Astrocyte of the spinal cord (primary cell): Measurements from ENCODE around the gene ABCA1.
A peak's percentile ranks its signal among the peaks of the same experiment; 100 is the strongest.

Source experiments
- DNase-seq: peaks from one replicate; pipeline ENCODE4 v3.0.0; 2011; ENCODE audit warnings: low read depth, low spot score
- H3K4me3 ChIP-seq: 2 replicates; pipeline ENCODE4 v1.5.1; 2011; ENCODE audit warnings: low read depth, mild to moderate bottlenecking, low read length, moderate library complexity
- CTCF ChIP-seq: IDR thresholded peaks from 2 replicates; pipeline ENCODE4 v1.5.1; 2012; ENCODE audit warnings: low read depth, mild to moderate bottlenecking, low read length, inconsistent platforms
- in situ Hi-C: cut with HindIII; loops from 2 replicates; pipeline ENCODE4 v1.10.0; 2017; ENCODE audit warnings: low sequenced_read_pairs

Gene ABCA1

DNA sequence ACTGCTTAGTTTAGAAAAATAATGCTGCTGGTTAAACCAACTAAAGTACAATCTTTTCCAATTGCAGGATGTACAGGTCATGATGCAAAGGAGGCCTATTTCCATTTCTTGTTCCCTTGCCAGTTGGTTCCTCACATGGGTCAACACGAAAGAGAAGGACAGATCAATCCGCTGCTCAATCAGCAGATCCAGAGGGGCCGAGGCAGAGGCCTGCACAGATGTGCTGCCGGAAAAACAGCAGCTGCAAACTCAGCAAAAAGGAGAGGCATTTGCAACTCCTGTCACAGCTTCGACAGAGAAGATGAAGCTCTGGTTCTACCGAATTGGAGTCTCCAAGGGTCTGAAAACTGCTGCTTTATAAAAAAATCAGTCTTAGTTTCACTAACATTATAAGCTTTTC lies 94.3 kb downstream of the ABCA1 start:
- no peak for DNase-seq
- H3K4me3 ChIP-seq = no peak overlapping the region
- no peak for TF ChIP-seq CTCF
- in situ Hi-C loops = no loop called here

DNA sequence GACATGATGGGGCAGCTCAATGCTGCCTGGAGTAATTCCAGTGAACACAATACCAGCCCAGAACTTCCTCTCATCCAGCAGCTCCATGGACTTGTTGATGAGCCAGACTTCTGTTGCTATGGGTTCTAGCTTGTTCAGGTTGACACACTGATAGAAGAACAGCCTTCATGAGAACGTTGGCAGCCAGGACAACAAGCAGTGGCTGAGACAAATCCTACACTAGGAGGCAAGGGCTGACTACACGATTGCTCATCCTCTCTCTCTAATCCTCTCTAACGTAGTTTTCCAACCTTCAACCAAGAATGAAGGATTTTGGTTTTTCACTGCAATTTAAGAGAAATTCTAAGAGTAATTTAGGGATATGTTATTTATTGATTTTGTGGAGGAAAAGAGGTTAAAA lies 96.3 kb downstream of the ABCA1 start:
- H3K4me3 ChIP-seq = no peak overlapping the region
- TF ChIP-seq CTCF = no peak
- DNase-seq = peak; percentile 57
- in situ Hi-C loops = no loop called here

DNA sequence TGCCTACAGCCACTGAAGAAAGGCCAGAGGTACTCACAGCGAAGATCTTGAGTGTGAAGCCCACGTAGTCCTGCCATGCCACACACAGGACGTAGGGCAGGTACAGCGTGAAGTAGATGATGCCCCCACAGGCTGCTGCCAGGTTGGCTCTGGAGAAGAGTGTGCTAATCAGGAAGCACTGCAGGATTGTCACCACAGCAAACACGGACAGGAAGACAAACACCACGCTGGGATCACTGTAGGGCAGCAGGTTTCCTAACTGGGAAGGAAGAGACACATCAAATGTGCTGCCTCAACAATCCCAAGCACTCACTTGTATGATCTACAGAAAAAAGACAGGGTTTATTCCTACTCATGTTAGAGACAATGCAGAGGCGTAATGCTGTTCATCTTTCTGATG lies 101.0 kb downstream of the ABCA1 start:
- no peak overlapping the region for H3K4me3 ChIP-seq
- in situ Hi-C loops = no loop called here
- DNase-seq = no peak
- TF ChIP-seq CTCF = no peak

DNA sequence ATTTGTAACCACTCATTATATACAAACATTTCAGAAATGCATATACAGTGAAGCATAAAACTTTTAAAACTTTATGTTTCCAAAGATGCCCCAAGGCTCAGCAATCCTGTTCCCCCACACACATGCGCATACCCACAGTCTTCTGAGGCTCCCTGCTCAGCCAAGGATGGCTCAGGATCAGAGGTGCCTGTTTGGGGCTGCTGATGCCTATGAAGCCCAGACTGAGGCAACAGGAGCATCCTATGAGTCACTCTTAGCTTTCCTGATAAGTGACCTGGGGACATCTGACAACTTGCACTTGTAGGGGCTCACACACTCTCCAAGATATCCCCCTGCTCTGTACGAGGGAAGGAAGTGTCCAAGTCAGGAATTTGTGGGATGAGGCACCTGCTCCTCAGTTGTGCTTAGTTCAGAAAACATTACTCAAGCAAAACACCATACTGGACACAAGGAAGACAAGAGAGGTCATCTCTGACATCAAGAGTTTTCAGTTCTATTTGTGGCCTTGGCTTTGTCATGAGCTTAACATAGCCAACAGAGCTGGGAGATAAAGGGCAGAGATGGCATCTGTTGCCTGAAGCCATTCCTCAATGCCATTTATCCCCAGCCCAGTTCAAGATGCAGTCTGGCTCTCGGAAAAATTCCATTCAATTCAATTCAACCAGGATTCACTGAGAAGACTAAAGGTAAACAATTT lies 101.7 kb downstream of the ABCA1 start:
- no peak for TF ChIP-seq CTCF
- in situ Hi-C loops = no loop called here
- no peak overlapping the region for H3K4me3 ChIP-seq
- no peak for DNase-seq

- TF ChIP-seq CTCF = no peak
- no peak overlapping the region for H3K4me3 ChIP-seq
- no peak for DNase-seq
- in situ Hi-C loops = no loop called here
Measured at GRCh38 chr9:104820336-104820735, 107.6 kb downstream of the ABCA1 start.

DNA sequence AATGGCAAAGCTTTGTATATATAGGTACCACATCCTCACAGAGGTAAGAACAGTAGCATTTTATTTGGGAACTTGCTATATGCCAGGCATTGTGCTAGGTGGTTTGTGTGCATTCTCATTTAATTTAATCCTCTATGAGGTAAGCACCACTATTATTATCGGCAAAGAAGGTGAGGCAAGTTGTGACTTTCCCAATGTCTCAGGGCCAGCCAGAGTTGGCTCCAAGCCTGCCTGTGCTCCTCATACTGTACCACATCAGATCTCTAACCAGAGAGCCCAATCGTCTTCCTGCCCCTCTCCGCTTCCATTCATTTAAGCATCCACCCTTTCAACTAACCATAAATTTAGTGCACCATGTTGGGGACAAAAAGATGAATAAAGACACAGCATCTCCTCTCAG lies 108.9 kb downstream of the ABCA1 start:
- DNase-seq = no peak
- in situ Hi-C loops = no loop called here
- H3K4me3 ChIP-seq = no peak overlapping the region
- no peak for TF ChIP-seq CTCF
